Measurements from ENCODE around the gene SLC16A4. TPM values are rescaled to one million over a fixed set of nuclear protein-coding genes. Genes with fewer than 3 reads are reported as not detected.

SLC16A4 gene
- total RNA-seq, 2 donors from 2014 or later = 29.8 to 48.5 TPM

- Histone ChIP-seq H3K36me3 (peaks cover 10% of the 10 kb centered on the region), H3K27ac (no peak overlapping the region), H3K27me3 (replicated peaks; ENCODE audit: insufficient read depth) (no peaks in the 10 kb centered on the region), H3K4me3 (no peak overlapping the region), H3K4me1 (ENCODE audit: control insufficient read depth in 1 of 2, low read depth in 2 of 2) (peaks cover 0 to 13% of the 10 kb centered on the region in 2 donors), H3K9me3 (no peaks in the 10 kb centered on the region)
- TF ChIP-seq, protein P1, sequence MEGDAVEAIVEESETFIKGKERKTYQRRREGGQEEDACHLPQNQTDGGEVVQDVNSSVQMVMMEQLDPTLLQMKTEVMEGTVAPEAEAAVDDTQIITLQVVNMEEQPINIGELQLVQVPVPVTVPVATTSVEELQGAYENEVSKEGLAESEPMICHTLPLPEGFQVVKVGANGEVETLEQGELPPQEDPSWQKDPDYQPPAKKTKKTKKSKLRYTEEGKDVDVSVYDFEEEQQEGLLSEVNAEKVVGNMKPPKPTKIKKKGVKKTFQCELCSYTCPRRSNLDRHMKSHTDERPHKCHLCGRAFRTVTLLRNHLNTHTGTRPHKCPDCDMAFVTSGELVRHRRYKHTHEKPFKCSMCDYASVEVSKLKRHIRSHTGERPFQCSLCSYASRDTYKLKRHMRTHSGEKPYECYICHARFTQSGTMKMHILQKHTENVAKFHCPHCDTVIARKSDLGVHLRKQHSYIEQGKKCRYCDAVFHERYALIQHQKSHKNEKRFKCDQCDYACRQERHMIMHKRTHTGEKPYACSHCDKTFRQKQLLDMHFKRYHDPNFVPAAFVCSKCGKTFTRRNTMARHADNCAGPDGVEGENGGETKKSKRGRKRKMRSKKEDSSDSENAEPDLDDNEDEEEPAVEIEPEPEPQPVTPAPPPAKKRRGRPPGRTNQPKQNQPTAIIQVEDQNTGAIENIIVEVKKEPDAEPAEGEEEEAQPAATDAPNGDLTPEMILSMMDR (IDR thresholded peaks at IDR 0.05) = no peak
- DNase-seq (ENCODE audit: low spot score) (no peak), ATAC-seq (ENCODE audit: insufficient number of reproducible peaks, low FRiP score, low read depth) (no peak)
Measured at GRCh38 chr1:110383251-110383990, 7.4 kb downstream of the SLC16A4 start.

DNA sequence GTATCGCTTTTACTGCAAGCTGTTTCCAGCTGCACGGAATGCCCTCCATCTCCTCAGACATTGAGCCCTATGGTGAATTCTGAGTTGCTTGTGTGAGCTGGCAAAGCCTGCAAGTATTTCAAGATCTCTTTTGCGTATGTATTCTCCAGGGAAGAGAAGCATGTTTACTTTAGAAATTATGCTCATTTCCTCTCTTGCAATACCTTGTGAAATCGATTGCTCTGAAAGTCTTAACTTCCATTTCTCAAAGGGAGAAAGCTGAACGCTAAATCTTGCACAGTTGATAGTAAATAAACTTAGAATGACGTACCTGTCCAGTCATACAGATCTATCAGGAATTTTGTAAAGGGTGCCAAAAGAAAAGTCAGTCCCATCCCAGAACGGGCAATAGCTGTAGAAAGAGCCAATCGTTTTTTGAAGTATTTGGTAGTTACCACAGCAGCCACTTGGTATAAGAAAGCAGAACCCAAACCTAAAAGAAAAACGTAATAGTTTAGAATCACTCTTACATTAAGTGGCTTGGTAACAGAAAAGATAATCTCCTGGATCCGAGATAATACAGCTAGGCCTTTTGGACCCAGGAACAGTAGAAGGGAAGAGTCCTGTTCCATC, 10.0 kb downstream of the SLC16A4 start:
- Histone ChIP-seq H3K4me1 (ENCODE audit: control insufficient read depth in 1 of 2, low read depth in 2 of 2) (peaks cover 0 to 12% of the 10 kb centered on the region in 2 donors), H3K9me3 (no peaks in the 10 kb centered on the region), H3K4me3 (no peak overlapping the region), H3K36me3 (peaks cover 26% of the 10 kb centered on the region), H3K27ac (peak overlapping the region in 1 of 2 donors; percentile 0), H3K27me3 (replicated peaks; ENCODE audit: insufficient read depth) (no peaks in the 10 kb centered on the region)
- TF ChIP-seq, protein P1 (IDR thresholded peaks at IDR 0.05) = no peak
- DNase-seq (ENCODE audit: low spot score) = no peak
- no peak for ATAC-seq (ENCODE audit: insufficient number of reproducible peaks, low FRiP score, low read depth)

- Histone ChIP-seq H3K4me1 (ENCODE audit: control insufficient read depth in 1 of 2, low read depth in 2 of 2) (no peaks in the 10 kb centered on the region), H3K9me3 (no peaks in the 10 kb centered on the region), H3K27me3 (replicated peaks; ENCODE audit: insufficient read depth) (no peaks in the 10 kb centered on the region), H3K27ac (no peak overlapping the region), H3K36me3 (peaks cover 34% of the 10 kb centered on the region), H3K4me3 (no peak overlapping the region)
- no peak for ATAC-seq (ENCODE audit: insufficient number of reproducible peaks, low FRiP score, low read depth)
- DNase-seq (ENCODE audit: low spot score) = no peak
- TF ChIP-seq, protein P1 (IDR thresholded peaks at IDR 0.05) = no peak
Measured at GRCh38 chr1:110375490-110375889, 15.3 kb downstream of the SLC16A4 start.

DNA sequence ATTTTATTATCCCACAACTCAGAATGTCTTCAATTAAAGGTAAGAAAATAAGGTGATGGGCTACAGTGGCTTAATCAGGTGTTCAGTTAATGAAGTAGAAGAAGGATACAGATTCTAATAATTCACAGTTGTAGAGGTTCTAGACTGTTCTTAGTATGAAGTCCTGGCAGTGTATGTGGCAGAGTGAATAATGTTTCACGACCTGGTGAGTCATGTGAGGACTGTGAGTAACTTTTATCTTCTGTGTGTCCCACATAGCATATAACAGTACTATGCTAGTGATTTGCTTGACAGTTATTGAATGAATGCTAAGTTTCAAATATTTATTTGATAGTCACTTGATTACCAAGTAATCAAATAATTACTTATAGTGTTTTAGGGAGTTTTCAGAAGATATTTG, 20.0 kb downstream of the SLC16A4 start:
- DNase-seq (ENCODE audit: low spot score) = no peak
- no peak overlapping the region for H3K27ac ChIP-seq
- H3K36me3 ChIP-seq = peaks cover 12% of the 10 kb centered on the region
- TF ChIP-seq, protein P1 (IDR thresholded peaks at IDR 0.05) = no peak
- no peak overlapping the region for H3K4me3 ChIP-seq
- no peaks in the 10 kb centered on the region for H3K4me1 ChIP-seq (ENCODE audit: control insufficient read depth in 1 of 2, low read depth in 2 of 2)
- H3K27me3 ChIP-seq (replicated peaks; ENCODE audit: insufficient read depth) = no peaks in the 10 kb centered on the region
- no peak for ATAC-seq (ENCODE audit: insufficient number of reproducible peaks, low FRiP score, low read depth)
- no peaks in the 10 kb centered on the region for H3K9me3 ChIP-seq

DNA sequence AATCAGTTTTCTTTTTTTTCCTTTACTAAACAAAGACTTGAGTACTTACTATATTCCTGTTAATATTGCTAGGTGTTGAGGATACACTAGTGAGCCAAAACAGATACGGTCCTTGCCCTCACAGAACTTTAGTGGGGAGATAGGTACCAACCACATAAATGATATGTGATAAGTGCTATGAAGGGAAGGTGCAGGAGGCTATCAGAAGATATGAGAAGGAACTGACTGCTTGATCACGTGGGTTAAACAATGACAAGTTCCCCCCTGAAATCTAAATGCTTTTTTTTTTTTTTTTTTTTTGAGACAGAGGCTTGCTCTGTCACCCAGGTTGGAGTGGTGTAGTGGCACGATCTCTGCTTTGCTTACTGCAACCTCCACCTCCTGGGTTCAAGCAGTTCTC, 26.6 kb downstream of the SLC16A4 start:
- ATAC-seq (ENCODE audit: insufficient number of reproducible peaks, low FRiP score, low read depth) (no peak), DNase-seq (ENCODE audit: low spot score) (no peak)
- H3K4me3 ChIP-seq = no peak overlapping the region
- H3K27me3 ChIP-seq (replicated peaks; ENCODE audit: insufficient read depth) = no peaks in the 10 kb centered on the region
- no peaks in the 10 kb centered on the region for H3K4me1 ChIP-seq (ENCODE audit: control insufficient read depth in 1 of 2, low read depth in 2 of 2)
- no peaks in the 10 kb centered on the region for H3K36me3 ChIP-seq
- H3K27ac ChIP-seq = no peak overlapping the region
- H3K9me3 ChIP-seq = no peaks in the 10 kb centered on the region
- TF ChIP-seq, protein P1 (IDR thresholded peaks at IDR 0.05) = no peak
